HepG2 (cell line): Measurements from ENCODE around the gene CCN2. TPM values are rescaled to one million over a fixed set of nuclear protein-coding genes. Genes with fewer than 3 reads are reported as not detected.

ENCODE experiments used
- CBX1 ChIP-seq: IDR thresholded peaks from one replicate; pipeline ENCODE4 v1.6.1; 2016; ENCODE audit warnings: antibody characterized with exemption, low read depth
- GMEB2 ChIP-seq: IDR thresholded peaks from 2 replicates; pipeline ENCODE4 v1.6.1; 2016; ENCODE audit warnings: missing biosample characterization, missing genetic modification reagents, low read depth
- KLF16 ChIP-seq, 2 experiments: sonication (generic) in 1 of 2; formaldehyde crosslinking in 1 of 2; IDR thresholded peaks; 2 replicates each; pipeline versions ENCODE4 v1.6.1 to v1.8.0; 2016 to 2023; ENCODE audit warnings: missing genetic modification reagents in 2 of 2, missing compliant biosample characterization in 1 of 2
- MAFK ChIP-seq, 2 experiments: IDR thresholded peaks in 1 of 2; conservative IDR thresholded peaks in 1 of 2; 2 replicates each; pipeline ENCODE4 v1.6.1; 2011; ENCODE audit warnings: improper control_type of control experiment in 2 of 2, low read length in 2 of 2
- NR2C2 ChIP-seq: sonication (generic); formaldehyde crosslinking; IDR thresholded peaks from 2 replicates; pipeline ENCODE4 v1.4.0; 2020; ENCODE audit warnings: missing genetic modification reagents, mild to moderate bottlenecking, moderate library complexity, borderline replicate concordance
- NR2F2 ChIP-seq: IDR thresholded peaks from 2 replicates; pipeline ENCODE4 v1.6.1; 2012; ENCODE audit warnings: low read depth, inconsistent platforms, borderline replicate concordance
- RAD21 ChIP-seq: fragments of 450-650 bp; formaldehyde crosslinking; IDR thresholded peaks from 2 replicates; pipeline ENCODE4 v1.5.0; 2020; ENCODE audit warnings: mild to moderate bottlenecking
- SMAD1 ChIP-seq: sonication (generic); formaldehyde crosslinking; IDR thresholded peaks from 2 replicates; pipeline ENCODE4 v1.4.0; 2020; ENCODE audit warnings: missing genetic modification reagents, low read depth, mild to moderate bottlenecking, borderline replicate concordance
- SMYD3 ChIP-seq: sonication (generic); formaldehyde crosslinking; IDR thresholded peaks from 2 replicates; pipeline ENCODE4 v1.8.1; 2023; ENCODE audit warnings: mild to moderate bottlenecking, missing genetic modification reagents
- SP140L ChIP-seq: sonication (generic); formaldehyde crosslinking; IDR thresholded peaks from 2 replicates; pipeline ENCODE4 v1.4.0; 2020; ENCODE audit warnings: missing genetic modification reagents, borderline replicate concordance
- THAP7 ChIP-seq: sonication (generic); formaldehyde crosslinking; IDR thresholded peaks from 2 replicates; pipeline ENCODE4 v1.8.1; 2023; ENCODE audit warnings: mild to moderate bottlenecking, missing genetic modification reagents
- ZBTB1 ChIP-seq: sonication (generic); formaldehyde crosslinking; IDR thresholded peaks from 2 replicates; pipeline ENCODE4 v1.4.0; 2020; ENCODE audit warnings: missing genetic modification reagents, borderline replicate concordance
- ZBTB39 ChIP-seq: sonication (generic); formaldehyde crosslinking; IDR thresholded peaks from 2 replicates; pipeline ENCODE4 v1.5.0; 2020; ENCODE audit warnings: missing genetic modification reagents
- ZFP90 ChIP-seq: sonication (generic); formaldehyde crosslinking; IDR thresholded peaks from 2 replicates; pipeline ENCODE4 v1.8.0; 2022; ENCODE audit warnings: missing genetic modification reagents, mild to moderate bottlenecking, inconsistent platforms, borderline replicate concordance
- ZNF10 ChIP-seq: sonication (generic); formaldehyde crosslinking; IDR thresholded peaks from 2 replicates; pipeline ENCODE4 v1.4.0; 2020; ENCODE audit warnings: mild to moderate bottlenecking, low read depth, missing genetic modification reagents, borderline replicate concordance
- ZNF260 ChIP-seq: sonication (generic); formaldehyde crosslinking; IDR thresholded peaks from 2 replicates; pipeline ENCODE4 v1.4.0; 2020; ENCODE audit warnings: missing genetic modification reagents, low read depth, mild to moderate bottlenecking, borderline replicate concordance
- ZNF275 ChIP-seq: sonication (generic); formaldehyde crosslinking; IDR thresholded peaks from 2 replicates; pipeline ENCODE4 v1.8.0; 2022; ENCODE audit warnings: missing genetic modification reagents, mild to moderate bottlenecking, inconsistent platforms, borderline replicate concordance
- ZNF619 ChIP-seq: sonication (generic); formaldehyde crosslinking; IDR thresholded peaks from 2 replicates; pipeline ENCODE4 v1.4.0; 2020; ENCODE audit warnings: mild to moderate bottlenecking, missing genetic modification reagents
- ZNF839 ChIP-seq: sonication (generic); formaldehyde crosslinking; IDR thresholded peaks from 2 replicates; pipeline ENCODE4 v1.4.0; 2020; ENCODE audit warnings: missing genetic modification reagents, mild to moderate bottlenecking, borderline replicate concordance
- ZXDC ChIP-seq: sonication (generic); formaldehyde crosslinking; IDR thresholded peaks from 2 replicates; pipeline ENCODE4 v1.5.0; 2020; ENCODE audit warnings: mild to moderate bottlenecking, missing genetic modification reagents
- polyA plus RNA-seq, 8 experiments: library from polyadenylated mRNA; depleted of rRNA in 3 of 8; stranded (reverse) in 7 of 8; unstranded in 1 of 8; fragments of >200 nt; fragmentation: Illumina TruSeq in 4 of 8; extraction: Trizol in 4 of 8; gene quantifications; 2 replicates each; pipeline versions ENCODE4 v1.2.1 to v1.2.3, GENCODE V29; 2011 to 2016; ENCODE audit warnings: low read depth in 4 of 8, missing spikeins in 1 of 8, mixed read lengths in 1 of 8; ENCODE audit not compliant: insufficient read depth in 1 of 8
- total RNA-seq, 5 experiments: library from RNA; depleted of rRNA; stranded (reverse); fragments of >200 nt; fragmentation: Illumina TruSeq; extraction: Trizol; gene quantifications; 2 replicates each; pipeline ENCODE4 v1.2.3, GENCODE V29; 2016; ENCODE audit warnings: low read depth in 1 of 5

CCN2 gene
- total and polyA plus RNA-seq, 2 of the 13 experiments (the other 11 are each of a cell fraction or from before 2014, with no cell fraction given) = 34.7 to 316 TPM

- no peak for TF ChIP-seq ZXDC (CRISPR knock-in tag)
- TF ChIP-seq ZBTB39 (CRISPR knock-in tag) = no peak
- peak; percentile 39; the same call in 1 of the 2 replicates for TF ChIP-seq NR2C2 (CRISPR knock-in tag)
- no peak for TF ChIP-seq ZBTB1 (CRISPR knock-in tag)
- TF ChIP-seq ZNF10 (CRISPR knock-in tag) = no peak
- TF ChIP-seq MAFK (conservative IDR thresholded peaks at IDR 0.05 in 1 of 2, IDR thresholded peaks at IDR 0.05 in 1 of 2; ENCODE audit: low read length in 2 of 2) = no peak; a peak in 1 of 4 replicates
- TF ChIP-seq CBX1 = no peak
- peak; percentile 81 for TF ChIP-seq NR2F2
- no peak for TF ChIP-seq ZNF839
- peak in 1 of 2 experiments; percentile 63; a peak in 1 of 4 replicates for TF ChIP-seq KLF16 (CRISPR knock-in tag; IDR thresholded peaks at IDR 0.05)
- TF ChIP-seq ZFP90 (CRISPR knock-in tag) = no peak; the same call in 1 of the 2 replicates
- TF ChIP-seq RAD21 (CRISPR knock-in tag) = 0 out of 2 replicates have a peak, but pooled peaks have one; percentile 8
- TF ChIP-seq ZNF619 = no peak
- TF ChIP-seq ZNF260 = no peak
- TF ChIP-seq SMYD3 = peak; percentile 71; the same call in 1 of the 2 replicates
- peak; percentile 92; the same call in 1 of the 2 replicates for TF ChIP-seq SP140L
- no peak; the same call in 1 of the 2 replicates for TF ChIP-seq ZNF275 (CRISPR knock-in tag)
- TF ChIP-seq THAP7 (CRISPR knock-in tag) = no peak
- TF ChIP-seq GMEB2 (CRISPR knock-in tag) = no peak
- TF ChIP-seq SMAD1 (CRISPR knock-in tag) = no peak
These were observed 25.4 kb upstream of the CCN2 start (continued) for GRCh38 chr6:131976545-131977061.
